Activated CD4-positive, CD25-positive, alpha-beta regulatory T cell treated with anti-CD3 and anti-CD28 coated beads, Interleukin-2, amount 50 U/mL, for 24 hours (primary cell): ENCODE results near the gene SRSF2.
"Not testable (repeated sequence)": the region's sequence is repeated elsewhere in the genome, so short reads cannot be mapped to it uniquely, and the experiment has no call there.

Experiments
- ATAC-seq, 2 donors: fragments of 150-1000 bp; cut with Tn5 transposase; one replicate each; pipeline ENCODE4 v1.10.0; 2021; ENCODE audit warnings: mild to moderate bottlenecking in 1 of 2, moderate library complexity in 1 of 2

Gene SRSF2, protein sequence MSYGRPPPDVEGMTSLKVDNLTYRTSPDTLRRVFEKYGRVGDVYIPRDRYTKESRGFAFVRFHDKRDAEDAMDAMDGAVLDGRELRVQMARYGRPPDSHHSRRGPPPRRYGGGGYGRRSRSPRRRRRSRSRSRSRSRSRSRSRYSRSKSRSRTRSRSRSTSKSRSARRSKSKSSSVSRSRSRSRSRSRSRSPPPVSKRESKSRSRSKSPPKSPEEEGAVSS

DNA sequence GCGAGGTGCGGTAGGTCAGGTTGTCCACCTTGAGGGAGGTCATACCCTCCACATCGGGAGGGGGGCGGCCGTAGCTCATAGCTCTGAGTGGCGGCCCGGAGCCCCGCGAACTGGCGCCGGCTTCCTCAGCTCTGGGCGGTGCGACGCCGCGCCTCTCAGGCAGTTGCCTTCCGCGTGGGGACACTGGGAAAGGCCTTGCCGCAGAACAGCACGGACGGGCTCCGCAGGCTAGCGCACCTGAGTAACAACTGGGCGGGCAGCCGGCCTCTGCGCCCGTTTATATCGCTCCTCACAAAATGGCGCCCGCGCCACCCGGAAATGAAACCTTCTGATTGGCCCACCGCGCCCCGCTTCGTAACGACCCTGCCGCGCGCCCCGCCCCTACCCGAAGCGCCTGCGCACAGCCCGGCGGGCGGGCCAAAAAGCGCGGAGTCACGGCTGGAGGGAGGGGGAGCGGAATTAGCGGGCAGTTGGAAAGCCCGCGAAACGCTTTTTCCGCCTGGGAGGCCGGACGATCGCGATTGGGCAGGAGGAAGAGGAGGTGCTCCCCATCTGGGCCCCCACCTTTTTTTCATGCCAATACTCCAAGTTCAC, at the start of gene SRSF2:
SRSF2 (minus strand) TSS at position 250 of the 594 bp plus-strand sequence; CDS start at position 79, 171 bp downstream.
- ATAC-seq: peak; percentile 71 to 76

DNA sequence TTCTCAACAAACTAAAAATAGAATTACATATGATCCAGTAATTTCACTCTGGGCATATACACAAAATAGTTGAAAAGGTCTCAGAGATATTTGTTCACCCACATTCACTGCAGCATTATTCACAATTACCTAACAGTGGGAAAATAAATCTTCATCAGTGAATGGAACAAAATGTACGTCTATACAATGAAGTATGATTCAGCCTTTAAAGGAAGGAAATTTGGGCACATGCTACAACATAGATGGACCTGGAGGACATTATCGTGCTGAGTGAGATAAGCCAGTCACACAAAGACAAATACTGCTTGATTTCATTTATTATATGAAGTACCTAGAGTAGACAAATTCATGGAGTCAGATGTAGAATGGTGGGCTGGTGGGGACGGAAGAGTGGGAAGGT, 47.8 kb upstream of the SRSF2 start:
- no peak for ATAC-seq

DNA sequence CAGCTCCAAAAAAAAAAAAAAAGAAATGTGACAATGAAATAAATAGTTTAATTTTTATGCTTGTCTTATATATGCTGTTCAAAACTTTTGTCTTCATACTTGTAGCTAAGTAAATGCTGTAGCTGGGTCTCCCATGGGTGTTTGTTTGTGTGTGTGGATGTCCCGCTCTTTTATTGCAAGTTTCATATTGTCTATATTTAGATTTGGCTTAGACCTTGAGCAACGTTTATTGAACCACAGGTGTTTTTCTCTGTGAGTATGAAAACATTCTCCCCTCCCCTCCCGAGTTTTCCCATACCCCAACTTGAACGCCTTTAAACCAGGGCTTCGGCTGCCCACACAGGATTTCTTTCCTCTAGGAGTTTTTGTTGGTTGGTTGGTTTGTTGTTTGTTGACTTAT, 46.0 kb upstream of the SRSF2 start:
- no peak for ATAC-seq

DNA sequence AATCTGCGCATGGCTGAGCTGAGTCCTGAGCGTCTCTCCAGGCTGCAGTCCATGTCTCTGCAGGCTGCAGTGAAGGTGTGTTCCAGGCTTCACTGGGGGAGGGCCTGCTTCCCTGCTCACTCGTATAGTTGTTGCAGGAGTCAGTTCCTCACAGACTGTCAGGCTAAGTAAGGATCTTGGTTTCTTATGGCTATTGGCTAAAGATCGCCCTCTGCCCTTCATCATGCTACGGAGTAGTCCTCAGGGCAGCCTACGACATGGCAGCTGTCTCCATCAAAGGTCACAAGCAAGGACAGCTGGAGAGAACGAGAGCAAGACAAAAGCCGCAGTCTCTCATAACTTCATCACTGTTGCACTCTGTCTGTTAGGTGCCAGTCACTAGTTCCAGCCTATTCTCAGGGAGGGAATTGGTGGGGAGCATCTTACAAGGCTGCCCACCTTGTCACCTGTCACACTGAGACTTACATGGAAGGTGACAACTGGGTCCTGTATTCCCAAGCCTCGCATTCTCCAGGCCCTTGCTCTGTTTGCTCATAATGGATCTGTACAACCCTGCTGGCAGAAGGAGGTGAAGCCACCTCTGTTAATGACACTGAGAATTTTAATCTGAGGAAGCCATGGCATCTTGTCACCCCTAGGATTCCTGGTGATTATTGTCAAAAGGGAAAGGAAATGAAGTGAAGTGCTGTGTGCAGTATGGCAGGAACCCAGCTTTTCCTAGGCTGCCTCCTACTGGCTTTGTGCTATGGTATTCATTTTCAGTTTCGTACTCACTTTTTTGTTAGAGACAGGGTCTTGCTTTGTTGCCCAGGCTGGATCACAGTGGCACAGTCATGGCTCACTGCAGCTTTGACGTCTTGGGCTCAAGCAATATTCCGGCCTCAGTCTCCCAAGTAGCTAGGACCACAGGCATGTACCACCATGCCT, 44.2 kb upstream of the SRSF2 start:
- no peak for ATAC-seq

DNA sequence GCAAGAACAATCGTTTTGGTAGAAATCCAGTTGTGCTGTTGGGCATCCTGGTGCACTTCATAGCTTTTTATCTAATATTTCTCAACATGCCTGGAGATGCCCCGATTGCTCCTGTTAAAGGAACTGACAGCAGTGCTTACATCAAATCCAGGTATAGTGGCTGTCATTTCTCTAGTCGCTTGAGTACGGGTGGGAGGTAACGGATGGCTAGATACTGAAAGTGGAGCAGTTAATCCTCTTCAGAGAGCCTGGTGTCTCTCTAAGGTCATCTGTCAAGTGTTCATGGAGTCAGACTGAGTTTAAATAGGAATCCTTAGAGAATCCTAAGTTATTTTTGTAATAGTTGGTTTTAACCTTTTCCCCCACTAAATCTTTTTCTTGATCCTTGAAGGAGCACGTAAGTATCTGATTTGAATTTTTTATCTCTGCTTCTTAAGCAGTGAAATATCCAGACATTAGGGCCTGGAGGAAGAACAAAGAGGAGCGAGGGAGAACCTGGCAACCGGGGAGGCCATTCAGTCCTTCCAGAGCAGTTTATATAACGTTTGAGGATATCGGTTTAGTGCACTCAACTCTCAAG, 38.0 kb upstream of the SRSF2 start:
- ATAC-seq: no peak

DNA sequence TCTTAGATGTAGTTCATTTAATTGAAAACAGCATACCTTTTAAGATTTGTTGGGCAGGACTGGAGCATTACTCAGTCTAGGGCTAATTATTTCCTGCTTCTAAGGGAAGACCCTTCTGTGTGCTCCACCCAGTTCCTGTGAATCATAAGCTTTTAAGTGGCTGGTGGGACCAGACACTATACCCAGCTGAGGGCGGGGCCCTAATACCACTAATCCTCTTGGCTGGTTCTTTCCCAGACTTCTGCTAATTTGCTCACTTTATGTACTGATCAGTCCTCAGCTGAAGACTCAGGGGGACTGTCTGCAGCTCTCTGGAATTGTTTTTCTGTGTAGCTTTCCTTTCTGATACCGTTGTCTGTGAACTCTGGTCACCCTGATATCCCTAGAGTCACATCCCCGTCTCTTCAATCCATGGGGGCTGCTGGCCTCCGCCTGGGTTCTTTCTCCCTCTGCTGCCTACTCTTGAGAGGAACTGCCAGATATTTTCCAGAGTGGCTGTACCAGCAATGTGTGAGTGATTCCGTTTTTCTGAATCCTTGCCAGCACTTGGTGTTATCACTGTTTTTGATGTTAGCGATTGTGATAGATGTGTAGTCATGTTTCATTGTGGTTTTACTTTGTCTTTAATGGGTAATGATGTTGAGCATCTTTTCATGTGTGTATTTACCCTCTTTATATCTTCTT, 35.9 kb upstream of the SRSF2 start:
- ATAC-seq: peak; percentile 98 to 99

DNA sequence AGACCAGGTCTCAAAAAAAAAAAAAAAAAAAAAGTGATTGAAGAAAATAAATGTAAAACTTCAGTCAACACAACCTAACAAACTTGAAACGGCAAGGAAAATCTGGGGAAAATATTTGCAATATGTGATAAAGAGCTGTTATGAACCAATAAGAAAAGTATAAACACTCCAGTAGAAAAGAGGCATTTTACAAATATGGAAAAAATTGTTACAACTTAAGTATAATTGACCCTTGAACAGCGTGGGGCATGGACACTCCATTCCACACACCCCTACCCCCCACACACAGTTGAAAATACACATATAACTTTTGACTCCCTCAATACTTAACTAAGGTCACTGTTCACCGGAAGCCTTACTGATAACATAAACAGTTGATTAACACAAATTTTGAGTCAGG, 21.4 kb upstream of the SRSF2 start:
- no peak for ATAC-seq

DNA sequence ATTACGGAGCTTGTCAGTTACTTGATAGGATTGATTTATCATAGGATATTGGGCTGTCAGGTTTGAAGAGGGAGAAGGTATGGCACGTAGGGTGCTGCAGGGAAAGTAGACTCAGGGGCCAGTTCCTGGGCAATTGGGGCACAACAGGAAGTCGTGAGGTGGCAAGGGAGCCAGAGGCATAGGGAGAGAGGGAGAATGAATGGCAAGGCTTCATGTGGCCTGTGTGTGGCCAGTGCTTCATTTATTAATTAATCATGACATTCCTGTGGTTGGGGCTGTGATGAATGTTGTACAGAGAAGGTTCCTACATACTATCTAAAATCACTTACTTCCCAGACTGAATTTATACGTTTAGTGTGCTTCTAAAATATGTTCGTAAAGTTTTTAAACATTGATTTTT, 20.1 kb upstream of the SRSF2 start:
- no peak for ATAC-seq

DNA sequence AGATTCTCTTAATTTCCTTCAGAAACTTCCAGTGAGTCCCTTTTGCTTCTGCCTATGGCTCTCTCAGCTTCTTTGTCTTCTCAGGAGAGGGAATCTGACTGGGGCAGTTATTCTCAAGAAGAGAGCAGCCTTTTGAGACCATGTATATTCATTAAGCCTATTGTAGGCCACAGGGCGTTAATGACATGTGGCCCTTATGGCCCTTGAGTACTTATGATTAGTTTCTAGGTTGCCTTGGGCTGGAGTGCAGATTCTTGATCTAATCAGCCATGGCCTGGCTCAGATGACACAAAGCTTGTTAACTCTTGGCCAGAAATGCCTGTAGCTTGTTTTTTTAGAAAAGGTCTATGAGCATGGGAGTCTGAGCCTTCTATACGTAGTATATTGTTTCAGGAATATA, 18.2 kb upstream of the SRSF2 start:
- no peak for ATAC-seq

DNA sequence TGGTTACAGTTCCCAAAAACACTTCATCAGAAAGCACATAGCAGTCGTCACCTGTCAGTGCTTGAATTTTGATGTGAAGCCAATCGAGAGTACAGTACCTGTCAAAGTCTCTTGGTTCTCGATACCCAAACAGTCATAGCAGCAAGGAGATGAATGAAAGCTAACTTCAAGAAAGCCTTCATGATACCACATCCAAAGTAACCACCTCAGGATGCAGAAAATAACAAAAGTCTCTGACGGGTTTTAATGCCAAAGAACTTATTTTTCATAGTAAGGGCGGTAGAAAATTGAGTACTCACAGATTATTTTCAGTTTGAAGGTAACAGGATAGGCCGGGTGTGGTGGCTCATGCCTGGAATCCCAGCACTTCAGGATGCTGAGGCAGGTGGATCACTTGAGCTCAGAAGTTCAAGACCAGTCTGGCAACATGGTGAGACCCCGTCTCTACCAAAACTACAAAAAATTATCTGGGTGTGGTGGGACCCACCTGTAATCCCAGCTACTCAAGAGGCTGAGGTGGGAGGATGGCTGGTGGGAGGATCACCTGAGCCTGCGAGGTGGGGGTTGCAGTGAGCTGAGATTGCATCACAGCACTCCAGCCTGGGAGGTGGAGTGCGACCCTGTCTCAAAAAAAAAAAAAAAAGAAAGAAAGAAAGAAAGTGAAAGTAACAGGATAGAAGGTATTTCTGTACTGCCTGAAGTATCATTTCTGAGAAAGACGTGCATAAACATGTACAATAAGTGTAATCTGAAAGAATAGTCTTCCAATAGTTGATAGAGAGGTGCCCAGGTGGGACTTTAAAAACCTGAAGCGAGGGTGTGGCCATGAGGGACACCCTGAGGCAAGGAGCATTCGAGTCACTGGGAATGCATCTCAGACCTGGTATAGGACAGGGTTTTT, 16.2 kb upstream of the SRSF2 start:
- ATAC-seq: peak; percentile 82 to 85

DNA sequence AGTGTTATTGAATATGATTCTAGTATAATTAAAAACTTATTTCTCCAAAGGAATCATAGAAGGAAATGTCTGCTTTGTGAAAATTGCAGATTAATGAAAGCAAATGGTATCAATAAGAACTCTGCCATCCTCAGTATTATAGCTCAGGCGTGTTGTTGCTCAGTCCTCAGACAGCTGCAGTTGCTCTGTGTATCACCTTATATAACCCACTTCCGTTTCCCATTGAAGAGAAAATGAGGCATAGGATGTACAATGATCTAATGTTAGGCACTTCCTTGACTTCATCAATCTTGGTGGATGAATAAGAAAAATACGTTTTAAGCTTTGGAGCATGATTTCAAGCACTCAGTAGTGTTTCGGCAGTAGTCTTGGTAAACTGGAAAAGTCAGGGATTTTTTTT, 14.9 kb upstream of the SRSF2 start:
- ATAC-seq: peak; percentile 59 to 67

DNA sequence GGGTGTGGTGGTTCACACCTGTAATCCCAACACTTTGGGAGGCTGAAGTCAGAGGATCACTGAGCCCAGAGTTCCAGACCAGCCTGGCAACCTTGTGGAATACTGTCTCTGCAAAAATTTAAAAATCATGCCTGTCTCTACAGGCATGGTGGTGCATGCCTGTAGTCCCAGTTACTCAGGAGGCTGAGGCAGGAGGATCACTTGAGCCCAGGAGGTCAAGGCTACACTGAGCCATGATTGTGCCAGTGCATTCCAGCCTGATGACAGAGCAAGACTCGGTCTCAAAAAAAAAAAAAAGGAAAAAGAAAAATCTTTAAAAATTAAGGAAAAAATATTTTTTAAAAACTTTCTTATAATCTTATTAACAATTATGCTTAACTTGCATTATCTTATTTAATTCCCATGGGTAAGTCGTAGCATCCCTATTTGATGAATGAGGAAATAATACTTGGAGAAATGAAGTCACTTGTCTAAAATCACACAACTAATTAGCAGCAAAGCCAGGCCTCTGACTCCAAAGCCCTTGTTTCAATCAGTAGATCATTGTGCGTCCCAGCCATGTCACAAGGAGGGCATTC, 14.4 kb upstream of the SRSF2 start:
- no peak for ATAC-seq

DNA sequence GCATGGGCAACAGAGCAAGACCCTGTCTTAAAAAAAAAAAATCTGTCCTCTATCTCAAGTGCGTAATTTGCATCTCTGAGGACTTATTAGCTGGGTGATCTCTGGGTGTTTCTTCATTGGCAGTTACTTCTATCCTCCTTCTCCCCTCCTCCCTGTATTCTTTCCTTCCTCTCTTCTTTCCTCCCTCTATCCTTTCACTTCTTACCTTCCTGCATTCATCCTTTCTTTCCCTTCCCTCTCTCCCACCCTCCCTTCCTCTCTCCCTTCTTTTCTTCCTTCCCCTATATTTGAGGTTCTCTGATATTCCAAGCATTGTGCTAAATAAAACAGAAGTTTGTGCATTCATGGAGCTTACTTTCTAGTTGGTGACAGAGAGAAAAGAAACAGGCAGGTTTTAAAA, 11.5 kb upstream of the SRSF2 start:
- ATAC-seq: no peak

DNA sequence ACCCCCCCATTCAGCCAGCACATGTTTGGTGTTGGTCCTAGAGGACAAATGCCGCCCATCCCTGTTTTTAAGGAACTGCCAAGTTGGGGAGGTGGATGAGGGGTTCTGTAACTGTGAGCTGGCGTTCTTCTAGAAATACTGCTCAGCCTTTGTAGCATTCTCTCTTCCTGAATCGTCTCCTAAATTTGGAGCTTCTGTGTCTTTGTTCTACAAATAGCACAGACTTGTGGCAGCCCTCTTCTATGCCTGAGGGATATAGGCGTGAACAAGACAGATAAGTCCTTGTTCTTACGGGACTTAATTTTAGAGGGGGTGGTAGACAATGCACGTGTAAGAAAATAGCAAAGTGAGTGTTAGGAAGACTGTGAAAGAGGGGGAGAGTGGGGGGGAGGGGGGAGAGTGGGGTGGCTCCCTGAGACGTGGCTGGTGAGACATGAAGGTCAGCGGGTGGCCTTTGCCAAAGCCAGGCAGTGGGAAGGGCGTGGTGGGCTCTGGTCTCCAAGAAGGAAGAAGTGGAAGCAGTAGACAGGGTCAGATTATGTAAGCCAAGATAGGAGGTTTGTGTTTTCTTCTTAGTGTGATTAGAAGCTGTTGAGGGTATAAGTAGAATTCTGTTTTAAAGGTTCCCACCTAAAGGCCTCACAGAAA, 10.7 kb upstream of the SRSF2 start:
- ATAC-seq: no peak

DNA sequence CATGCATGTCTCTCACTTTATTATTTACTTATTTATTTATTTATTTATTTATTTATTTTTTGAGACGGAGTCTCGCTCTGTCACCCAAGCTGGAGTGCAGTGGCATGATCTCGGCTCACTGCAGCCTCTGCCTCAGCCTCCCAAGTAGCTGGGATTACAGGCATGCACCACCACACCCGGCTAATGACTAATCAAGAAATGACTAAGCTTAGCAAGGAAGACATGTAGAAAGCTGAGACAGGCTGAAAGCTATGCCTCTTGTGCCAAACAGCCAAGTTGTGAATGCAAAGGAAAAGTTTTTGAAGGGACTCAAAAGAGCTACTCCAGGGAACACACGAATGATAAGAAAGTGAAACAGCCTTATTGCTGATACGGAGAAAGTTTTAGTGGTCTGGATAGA, 8.7 kb upstream of the SRSF2 start:
- peak; percentile 58 to 68 for ATAC-seq

DNA sequence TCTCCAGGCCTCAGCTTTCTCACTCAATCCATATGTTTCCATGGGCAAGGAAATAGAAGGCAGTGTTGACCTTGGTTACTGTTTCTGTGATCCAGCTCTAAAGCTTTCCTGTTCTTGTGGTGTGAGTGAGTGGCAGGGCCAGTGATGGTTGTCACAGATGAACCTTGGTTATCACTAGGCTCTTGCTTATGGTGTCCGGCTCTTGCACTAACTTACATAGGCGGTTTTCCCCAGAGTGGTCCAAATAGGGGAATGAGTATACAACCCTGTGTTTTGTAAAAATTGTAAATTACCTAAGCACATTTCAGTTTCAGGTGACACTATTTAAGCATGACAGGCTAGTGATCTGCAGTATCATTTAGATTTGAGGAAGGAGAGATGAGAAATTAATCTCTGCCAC, 7.6 kb upstream of the SRSF2 start:
- ATAC-seq: no peak

DNA sequence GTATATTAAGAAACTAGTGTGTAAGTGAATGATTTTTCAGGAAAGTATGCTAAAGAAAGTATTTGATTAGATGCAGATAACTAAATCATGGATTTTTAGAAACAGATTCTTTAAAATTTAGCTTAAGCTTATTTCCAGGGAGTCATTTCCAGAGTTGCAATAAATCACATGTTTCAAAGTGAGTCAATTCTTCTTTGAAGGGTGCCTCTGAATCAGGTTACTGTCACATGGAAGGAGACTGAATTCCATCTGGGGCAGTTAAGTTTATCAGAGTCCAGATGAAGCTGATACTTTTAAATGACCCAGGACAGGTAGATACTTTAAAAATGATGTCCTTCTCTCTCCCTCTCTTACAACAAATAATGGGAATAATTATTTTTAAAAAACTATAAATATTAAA, 5.8 kb upstream of the SRSF2 start:
- no peak for ATAC-seq

DNA sequence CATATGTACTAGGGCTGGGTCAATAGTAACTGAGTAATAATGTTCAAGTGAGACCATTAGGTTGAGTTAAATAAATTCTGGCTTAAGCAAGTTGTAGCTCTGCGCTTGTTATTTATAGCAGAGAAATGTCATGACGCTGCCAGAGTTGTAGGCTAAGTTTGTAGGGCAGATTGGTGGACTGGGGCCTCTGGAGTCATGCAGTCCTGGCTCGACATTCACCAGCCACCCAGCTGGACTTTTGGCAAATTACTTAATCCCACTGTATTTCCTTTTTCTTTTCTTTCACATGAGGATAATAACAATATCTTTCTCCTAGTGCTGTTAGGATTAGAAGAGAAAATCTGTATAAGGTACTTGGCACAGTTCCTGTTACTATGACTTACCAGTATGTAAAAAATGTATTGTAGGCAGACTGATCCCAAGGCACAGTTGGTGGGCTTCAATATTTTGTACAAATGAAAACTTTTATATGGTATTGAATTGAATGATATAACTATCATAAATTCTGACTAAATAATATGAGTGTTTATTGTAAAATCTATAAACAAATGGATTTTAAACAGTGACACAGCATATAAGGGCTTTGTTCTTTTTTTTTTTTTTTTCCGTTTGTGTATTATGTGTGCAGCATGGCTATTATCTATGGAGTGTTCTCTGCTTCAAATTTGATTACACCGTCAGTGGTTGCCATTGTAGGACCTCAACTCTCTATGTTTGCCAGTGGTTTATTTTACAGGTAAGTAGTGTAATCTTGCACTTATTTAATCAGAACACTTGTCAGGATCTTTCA, 3.4 kb upstream of the SRSF2 start:
- no peak for ATAC-seq

DNA sequence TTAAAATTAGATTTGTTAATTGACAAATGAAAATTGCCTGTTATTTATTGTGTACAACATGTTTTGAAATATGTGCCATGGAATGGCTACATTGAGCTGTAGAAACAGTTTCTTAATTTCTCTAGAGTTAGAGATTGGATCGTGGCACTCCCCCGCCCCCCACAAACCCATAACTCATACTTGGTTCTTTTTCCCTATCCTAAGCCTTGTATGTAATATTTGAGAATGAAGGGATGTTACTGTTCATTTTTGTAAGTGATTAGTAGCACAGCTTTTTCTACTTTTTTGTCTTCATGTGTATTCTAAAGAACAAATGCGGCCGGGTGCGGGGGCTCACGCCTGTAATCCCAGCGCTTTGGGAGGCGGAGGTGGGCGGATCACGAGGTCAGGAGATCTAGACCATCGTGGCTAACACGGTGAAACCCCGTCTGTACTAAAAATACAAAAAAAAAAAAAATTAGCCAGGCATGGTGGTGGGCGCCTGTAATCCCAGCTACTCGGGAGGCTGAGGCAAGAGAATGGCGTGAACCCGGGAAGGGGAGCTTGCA, 2.5 kb upstream of the SRSF2 start:
- ATAC-seq: not testable (repeated sequence)

DNA sequence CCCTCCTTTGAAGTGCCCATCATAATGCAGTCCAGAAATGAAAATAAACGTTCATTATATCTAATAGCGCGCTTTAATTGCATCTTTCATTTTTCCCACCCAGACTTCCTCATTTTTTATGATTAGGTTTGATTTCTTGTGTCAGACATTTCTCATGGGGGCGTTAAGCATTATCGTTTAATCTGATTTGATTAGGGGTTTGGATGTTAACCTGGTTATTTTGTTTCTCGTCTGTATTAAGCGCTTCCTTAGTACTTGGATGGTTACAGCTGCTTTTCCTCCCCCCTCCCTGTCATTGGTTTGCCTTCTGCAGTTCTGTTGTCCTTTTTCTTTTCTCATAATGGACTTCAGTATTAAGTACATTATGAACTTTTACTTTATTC, 1.3 kb upstream of the SRSF2 start:
- ATAC-seq: no peak
